Sciatic nerve (tissue), 2 donors: ENCODE measurements around the gene ATF7IP. TPM values are rescaled to one million over a fixed set of nuclear protein-coding genes. Genes with fewer than 3 reads are reported as not detected.
"Not testable (repeated sequence)": the region's sequence is repeated elsewhere in the genome, so short reads cannot be mapped to it uniquely, and the experiment has no call there.

ENCODE experiments used
- ATAC-seq: fragments of 200-7000 bp; cut with Tn5 transposase; one replicate; pipeline ENCODE4 v1.9.1; 2020; ENCODE audit warnings: mild to moderate bottlenecking, moderate library complexity
- DNase-seq: peaks from one replicate; pipeline ENCODE4 v3.0.0-alpha.2; 2020; ENCODE audit warnings: low spot score
- intact Hi-C: fragments of 100-400 bp; cut with DNase I; formaldehyde crosslinking; loops from one replicate; pipeline ENCODE4 v1.14.2; 2022
- total RNA-seq: library from RNA; stranded (reverse); fragmentation: NEBNext Ultra II Directional; extraction: Animal tissue kit (Norgen Biotek cat#: 25700); gene quantifications from one replicate; pipeline ENCODE4 v1.2.1, GENCODE V29; 2021
- donor health status: DM: no; HTN: no; CAD: no.
- donor health status: DM: no; HTN: no; CAD: no.

ATF7IP gene
- total RNA-seq, 1 donor from 2014 or later = 91.8 TPM

DNA sequence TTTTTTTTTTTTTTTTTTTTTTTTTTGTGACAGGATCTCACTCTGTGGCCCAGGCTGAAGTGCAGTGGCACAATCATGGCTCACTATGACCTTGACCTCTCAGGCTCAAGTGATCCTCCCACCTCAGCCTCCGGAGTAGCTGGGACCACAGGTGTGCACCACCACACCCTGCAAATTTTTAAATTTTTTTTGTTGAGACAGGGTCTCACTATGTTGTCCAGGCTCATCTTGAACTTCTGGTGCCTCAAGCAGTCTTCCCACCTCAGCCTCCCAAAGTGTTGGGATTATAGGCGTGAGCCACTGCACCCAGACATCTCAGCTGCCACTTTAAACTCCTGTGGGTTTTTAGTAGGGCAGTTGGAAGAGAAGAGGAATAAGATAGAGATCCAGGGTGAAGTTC, 39.9 kb downstream of the ATF7IP start:
- ATAC-seq, DNase-seq, intact Hi-C loops: not testable (repeated sequence)

DNA sequence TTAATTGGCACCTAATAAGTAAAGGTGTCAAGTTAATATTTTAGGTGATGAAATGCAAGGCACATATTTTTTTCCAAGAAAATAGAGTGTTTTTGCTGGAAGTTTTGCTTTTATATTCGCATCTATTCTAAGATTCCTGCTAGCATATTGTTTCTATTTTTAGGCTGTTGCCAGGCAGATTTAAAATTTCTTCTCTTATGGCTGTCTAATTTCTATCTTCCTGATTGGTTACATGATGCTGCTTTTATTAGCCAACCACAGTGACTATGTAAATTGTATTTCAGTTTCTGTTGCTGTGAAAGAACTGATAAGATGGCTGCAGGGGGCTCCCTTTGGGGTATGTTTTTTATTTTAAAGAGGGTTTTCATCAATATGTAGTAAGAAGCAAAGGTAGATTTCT, 42.7 kb downstream of the ATF7IP start:
- intact Hi-C loops = no loop called here
- ATAC-seq (no peak), DNase-seq (no peak)

DNA sequence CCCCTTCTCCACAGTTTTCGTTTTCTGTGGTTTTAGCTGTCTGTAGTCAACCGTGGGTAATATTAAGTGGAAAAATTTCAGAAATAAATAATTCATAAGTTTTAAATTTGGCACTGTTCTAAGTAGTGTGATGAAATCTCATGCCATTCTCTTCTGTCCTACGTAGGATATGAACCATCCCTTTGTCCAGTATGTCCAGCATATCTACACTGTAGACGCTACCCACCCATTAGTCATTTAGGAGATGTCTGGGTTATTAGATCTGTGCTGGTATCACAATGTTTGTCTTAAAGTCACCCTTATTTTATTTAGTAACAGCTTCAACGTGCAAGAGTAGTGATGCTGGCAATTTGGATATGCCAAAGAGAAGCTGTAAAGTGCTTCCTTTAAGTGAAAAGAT, 44.7 kb downstream of the ATF7IP start:
- ATAC-seq (no peak), DNase-seq (no peak)
- intact Hi-C loops = no loop called here

DNA sequence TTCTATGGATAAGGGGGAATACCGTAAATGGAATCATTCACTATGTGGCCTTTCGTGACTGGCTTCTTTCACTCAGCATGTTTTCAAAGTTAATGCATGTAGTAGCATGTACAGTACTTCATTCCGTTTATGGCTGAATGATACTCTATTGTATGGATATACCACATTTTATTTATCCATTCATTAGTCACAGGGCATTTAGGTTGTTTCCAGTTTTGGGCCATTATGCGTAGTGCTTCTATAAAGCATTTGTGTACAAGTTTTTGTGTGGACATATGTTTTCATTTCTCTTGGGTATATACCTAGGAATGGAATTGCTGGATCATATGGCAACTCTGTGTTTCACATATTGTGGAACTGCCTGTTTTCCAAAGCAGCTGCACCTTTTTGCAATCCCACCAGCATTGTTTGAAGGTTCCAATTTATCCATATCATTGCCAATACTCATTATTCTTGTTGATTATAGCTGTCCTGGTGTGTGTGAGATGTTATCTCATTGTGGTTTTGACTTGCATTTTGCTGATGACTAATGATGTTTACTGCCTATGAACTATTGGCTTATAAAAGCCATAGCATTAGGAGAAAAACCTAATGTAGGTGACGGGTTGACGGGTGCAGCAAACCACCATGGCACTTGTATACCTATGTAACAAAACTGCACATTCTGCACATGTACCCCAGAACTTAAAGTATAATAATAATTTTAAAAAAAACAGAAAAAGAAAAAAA, 45.5 kb downstream of the ATF7IP start:
- ATAC-seq (no peak), DNase-seq (no peak)
- intact Hi-C loops = no loop called here

DNA sequence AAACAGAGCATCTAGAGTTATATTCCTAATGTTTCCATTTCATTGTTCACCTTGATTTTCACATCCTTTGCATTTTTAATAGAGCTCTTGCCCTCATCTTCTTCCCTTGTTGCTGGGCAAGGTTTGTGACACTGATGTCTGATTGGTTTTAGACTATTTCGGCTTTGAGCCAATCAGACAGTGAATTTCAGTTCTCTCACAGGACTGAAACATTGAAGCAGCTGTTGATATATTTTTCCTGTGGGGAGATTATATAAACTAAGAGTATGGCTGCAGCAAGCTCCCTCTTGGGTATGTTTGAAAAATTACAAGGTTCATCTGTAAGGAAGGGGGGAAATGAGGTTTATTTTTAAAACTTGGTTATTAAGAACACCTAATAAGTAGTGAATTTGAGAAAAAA, 51.2 kb downstream of the ATF7IP start:
- DNase-seq = no peak
- peak; percentile 30 for ATAC-seq
- intact Hi-C loops = no loop called here

DNA sequence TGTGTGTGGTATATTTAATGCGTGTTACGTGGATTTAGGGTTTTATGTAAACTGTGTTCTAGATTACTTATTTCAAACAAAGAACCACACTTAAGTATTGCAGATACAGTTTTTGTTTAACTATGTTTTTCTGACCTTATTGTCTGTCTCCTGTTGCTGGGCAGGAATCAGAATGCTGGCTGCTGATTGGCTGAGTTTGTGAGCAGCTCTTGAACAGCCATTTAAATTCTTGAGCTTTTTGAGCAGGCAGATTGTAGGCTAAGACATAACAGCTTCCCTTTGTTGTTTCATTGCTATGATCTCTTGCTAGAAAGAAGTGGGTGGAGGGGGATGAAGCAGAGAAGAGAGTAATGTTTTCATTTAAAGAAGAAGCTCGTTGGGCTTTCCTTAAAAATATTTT, 52.2 kb downstream of the ATF7IP start:
- peak; percentile 64 for DNase-seq
- ATAC-seq = peak; percentile 80
- intact Hi-C loops = no loop called here

DNA sequence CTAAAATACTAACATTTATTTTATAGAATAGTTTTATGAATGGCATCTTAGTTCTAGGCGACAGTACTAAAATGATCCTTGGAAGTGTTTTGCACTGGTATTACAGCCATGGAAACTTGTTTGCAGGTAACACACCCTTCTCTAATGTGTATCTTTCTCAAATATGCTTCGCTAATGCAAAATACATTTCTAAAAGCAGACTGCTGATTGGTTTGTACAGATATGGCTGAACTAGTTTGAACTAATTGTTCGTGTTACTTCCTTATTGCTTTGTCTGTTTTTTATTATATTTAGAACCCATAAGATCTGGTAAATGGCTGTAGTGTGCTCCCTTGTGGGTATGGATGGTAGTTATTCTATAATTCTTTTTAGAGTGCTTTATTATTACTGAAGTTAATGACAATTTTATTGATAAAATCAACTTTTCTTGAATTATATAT, 53.0 kb downstream of the ATF7IP start:
- intact Hi-C loops = no loop called here
- ATAC-seq (no peak), DNase-seq (no peak)

DNA sequence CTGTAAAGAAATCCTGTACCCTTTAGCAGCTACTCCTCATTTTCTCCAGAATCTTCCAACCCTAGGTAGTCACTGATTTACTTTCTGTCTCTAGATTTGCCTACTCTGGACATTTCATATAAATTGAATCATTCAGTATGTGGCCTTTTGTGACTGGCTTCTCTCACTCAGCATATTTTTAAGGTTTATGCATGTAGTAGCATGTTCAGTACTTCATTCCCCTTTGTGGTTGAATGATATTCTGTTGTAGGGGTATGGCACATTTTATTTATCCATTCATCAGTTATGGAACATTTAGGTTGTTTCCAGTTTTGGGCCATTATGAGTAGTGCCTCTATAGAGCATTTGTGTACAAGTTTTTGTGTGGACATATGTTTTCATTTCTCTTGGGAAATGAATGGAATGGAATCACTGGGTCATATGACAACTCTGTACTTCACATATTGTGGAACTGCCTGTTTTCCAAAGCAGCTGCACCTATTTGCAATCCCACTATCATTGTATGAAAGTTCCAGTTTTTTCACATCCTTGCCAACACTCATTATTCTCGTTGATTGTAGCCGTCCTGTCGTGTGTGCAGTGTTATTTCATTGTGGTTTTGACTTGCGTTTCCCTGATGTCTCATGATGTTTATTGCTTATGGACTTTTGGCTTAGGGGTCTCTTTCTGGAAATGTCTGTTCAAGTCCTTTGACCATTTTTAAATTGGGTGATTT, 57.2 kb downstream of the ATF7IP start:
- ATAC-seq (no peak), DNase-seq (no peak)
- intact Hi-C loops = no loop called here

DNA sequence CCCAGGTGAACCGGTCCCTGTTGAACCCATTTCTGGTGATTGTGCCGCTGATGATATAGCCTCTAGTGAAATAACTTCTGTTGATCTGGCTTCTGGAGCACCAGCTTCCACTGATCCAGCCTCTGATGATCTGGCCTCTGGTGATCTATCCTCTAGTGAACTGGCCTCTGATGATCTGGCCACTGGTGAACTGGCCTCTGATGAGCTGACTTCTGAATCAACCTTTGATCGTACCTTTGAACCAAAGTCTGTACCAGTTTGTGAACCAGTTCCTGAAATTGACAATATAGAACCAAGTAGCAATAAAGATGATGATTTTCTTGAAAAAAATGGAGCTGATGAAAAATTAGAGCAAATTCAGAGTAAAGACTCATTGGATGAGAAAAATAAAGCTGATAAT, 59.1 kb downstream of the ATF7IP start:
- DNase-seq (no peak), ATAC-seq (no peak)
- intact Hi-C loops = no loop called here

DNA sequence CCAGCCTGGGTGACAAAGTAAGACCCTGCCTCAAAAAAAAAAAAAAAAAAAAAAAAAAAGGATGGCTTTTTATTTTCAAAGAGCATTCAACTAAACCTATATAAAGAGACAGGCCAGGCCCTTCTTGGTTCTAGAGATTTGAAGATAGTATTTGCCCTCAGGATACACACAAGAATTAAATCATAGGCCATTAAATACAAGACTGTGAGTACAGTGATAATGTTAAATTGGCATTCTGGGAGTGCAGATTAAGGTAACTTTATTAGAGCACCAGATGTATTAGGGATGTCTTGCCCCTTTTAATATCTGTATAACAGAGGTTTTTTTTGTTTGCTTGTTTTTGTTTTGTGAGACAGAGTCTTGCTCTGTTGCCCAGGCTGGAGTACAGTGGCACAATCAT, 61.3 kb downstream of the ATF7IP start:
- intact Hi-C loops = no loop called here
- ATAC-seq (no peak), DNase-seq (no peak)

DNA sequence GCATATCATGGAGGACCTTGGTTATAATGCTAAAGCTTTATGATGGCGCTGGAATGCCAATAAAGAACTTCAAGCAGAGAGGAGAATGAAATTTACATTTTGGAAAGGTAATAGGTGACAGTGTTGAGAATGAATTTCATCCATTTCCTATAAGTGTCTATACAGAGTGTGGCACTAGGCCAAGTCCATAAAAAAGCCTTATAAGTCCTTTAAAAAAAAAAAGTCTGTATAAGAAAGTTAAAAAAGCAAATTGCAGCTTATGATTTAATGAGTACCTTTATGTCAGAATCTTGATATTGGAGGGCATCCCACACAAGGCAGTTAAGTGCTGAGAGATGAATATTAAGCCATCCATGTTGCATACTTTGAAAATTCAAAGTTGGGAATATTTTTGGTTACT, 62.4 kb downstream of the ATF7IP start:
- intact Hi-C loops = no loop called here
- DNase-seq (no peak), ATAC-seq (no peak)

DNA sequence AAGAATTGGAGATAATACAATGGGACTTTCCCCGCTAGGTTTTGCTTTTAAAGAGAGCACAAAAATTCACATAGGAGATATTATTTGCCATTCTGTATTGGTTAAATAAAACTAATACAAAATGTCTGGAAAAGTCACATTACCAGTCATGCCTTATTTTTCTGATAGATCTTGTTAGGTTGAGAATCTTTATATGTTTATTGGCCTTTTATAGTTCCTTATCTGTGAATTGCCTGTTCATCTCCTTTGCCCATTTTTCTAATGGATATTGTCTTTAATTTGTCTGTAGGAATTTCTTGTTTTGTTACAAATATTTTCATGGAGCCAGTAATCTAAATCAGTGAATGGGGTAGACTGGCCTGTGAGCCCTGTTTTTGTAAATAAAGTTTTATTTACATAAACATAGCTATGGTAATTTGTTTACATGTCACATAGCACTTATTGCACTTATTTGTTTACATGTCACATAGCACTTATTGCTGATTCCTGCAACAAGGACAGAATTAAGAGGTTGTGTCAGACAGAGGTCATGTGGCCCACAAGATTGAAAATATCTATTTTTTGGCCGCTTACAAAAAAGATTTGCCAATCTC, 65.0 kb downstream of the ATF7IP start:
- ATAC-seq (no peak), DNase-seq (no peak)
- intact Hi-C loops = no loop called here

DNA sequence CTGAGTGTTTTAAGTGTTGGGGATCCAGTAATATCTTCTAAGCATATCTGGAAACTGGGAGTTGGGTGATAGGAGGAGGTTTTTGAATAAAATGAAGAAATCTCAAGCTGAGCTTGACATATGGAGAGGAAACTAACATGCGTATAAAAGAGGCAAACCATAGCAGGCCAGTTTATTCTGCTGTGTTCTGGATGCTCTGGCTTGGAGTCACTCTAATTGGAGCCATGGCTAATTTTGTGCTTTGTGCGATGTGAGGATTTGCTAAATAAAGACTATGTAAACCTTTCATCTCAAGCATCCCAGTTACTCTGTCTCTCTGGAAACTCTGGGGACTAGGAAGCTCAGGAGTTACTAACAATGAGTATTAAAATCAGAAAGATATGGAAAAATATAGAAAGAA, 66.5 kb downstream of the ATF7IP start:
- intact Hi-C loops = no loop called here
- DNase-seq (no peak), ATAC-seq (no peak)

DNA sequence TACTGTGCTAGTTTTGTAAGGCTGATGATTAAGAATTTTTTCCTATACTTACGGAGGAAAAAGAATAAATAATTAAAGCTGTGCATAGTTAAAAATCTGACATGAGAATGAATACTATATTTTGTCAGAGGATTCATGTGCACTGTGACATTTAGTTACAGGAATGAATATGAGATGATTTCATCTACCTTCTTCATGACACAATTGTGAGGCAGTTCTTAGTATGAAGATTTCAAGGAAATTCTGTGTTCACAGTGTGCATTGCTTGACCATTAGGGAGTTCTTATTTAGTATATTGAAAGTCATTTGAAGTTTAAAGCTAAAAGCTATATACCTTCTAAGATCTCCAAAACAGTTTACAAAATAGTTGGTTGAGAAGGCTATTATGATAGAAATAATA, 70.1 kb downstream of the ATF7IP start:
- intact Hi-C loops = no loop called here
- no peak for ATAC-seq

DNA sequence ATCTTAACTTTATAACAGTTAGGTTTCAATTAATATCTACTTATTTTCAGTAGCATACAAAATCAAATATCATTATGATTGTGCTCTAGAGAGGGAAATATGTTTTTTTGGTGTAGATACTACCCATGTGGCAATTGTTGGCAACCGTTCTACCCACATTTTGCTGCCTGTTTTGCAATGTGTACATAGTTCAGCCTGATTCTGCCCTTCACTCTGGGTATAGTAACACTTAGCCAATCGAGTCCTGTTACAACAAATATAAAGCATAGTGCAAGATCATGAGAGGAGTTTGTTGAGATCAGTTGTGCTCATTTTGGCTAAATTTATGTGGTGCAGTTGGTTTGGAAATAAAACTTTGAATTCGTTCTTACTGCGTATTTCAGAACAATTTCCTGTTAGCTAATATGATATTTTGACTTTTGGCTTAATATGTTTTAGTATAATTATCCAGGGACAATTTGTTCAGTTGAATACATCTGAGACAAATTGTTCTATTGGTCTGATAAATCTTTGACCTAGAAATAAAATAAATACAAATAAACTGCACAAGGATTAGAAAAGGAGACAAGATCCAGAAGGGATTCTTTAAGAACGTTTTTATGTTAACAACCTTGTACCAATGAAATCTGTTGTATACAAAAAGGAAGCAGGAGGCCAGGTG, 76.9 kb downstream of the ATF7IP start:
- intact Hi-C loops = no loop called here
- ATAC-seq = peak; percentile 56
- DNase-seq = no peak

More for the DNA sequence above, 70.1 kb downstream of the ATF7IP start:
- DNase-seq = no peak

DNA sequence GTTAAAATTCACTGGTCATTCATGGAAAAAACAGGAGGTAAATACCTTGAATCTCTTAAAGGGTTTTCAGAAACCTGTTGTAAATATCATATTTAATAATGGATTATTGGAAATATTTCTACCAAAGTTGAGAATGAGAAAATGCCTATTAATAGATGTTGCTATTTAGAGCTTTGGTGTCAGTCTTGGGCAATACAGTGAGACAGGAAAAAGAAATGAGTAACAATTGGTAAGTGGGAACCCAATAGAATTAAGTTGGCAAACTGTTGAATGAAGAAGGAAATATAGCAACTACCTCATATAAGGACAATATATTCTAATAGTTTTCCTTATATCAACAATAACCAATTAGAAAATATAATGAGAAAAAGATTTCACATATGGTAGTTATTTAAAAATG, 78.0 kb downstream of the ATF7IP start:
- ATAC-seq (peak; percentile 79), DNase-seq (no peak)
- intact Hi-C loops = no loop called here

DNA sequence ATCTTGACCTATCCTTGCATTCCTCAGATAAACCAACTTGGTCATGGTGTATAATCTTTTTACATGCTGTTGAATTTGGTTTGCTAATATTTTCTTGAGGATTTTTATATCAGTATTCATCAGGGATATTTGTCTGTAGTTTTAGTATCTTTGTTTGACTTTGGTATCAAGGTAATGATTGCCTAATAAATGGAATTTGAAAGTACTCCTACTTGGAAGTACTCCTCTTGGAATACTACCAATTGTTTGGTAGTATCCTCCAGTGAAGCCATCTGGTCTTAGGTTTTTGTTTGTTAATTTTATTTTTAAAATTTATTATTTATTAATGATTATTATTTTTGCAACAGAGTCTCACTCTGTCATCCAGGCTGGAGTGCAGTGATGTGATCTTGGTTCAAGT, 85.0 kb downstream of the ATF7IP start:
- ATAC-seq = no peak
- DNase-seq = no peak
- intact Hi-C loops = no loop called here

DNA sequence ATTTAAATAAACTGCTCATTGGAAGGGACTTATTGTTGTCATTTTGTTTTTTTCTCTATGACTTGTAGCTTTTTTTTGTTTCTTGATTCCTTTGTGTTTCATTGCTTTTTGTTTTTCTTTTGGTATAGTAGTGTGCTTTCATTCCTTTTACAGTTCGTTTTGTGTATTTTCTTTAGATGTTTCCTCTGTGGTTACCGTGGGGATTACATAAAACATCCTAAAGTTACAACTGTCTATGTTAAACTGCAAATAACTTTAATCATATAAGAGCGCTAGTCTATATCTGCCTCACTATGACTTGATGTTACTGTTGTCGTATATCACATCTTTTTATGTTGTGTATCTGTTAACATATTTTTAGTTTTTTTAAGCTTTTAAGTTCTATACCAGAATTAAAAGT, 86.9 kb downstream of the ATF7IP start:
- DNase-seq (no peak), ATAC-seq (no peak)
- intact Hi-C loops = no loop called here

DNA sequence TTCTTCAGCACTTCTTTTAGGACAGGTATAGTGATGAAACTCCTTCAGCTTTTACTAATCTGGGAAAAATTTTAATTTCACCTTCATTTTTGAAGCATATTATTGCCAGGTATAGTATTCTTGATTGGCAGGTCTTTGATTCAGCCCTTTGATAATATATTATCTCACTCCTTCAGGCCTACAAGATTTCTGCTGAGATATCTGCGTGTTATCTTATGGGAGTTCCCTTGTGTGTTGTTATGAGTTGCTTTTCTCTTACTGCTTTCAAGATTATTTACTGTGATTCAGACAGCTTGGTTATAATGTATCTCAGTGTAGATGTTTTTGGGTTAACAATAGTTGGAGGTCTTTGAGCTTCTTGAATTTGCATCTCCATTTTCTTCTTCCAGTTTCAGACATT, 87.4 kb downstream of the ATF7IP start:
- ATAC-seq (no peak), DNase-seq (no peak)
- intact Hi-C loops = no loop called here
